NT2/D1 (cell line): ENCODE data around the gene DSCAML1.

Experiments used
- SUZ12 ChIP-seq: IDR thresholded peaks from 2 replicates; pipeline ENCODE4 v1.6.1; 2011; ENCODE audit not compliant: insufficient read length, insufficient read depth; ENCODE audit errors: extremely low read depth
- YY1 ChIP-seq: IDR thresholded peaks from 2 replicates; pipeline ENCODE4 v1.6.1; 2011; ENCODE audit not compliant: insufficient read length, insufficient read depth
- ZNF274 ChIP-seq: IDR thresholded peaks from 2 replicates; pipeline ENCODE4 v1.6.1; 2011; ENCODE audit warnings: mild to moderate bottlenecking, low read depth, low read length

GRCh38 chr11:117544130-117544800 is 252.8 kb downstream of the DSCAML1 start:
- TF ChIP-seq YY1 (no peak), SUZ12 (no peak), ZNF274 (no peak)
